NCI-H526 (cell line): Measurements from ENCODE around the gene PREX1.

Source experiments
- DNase-seq, 2 experiments: peaks; one replicate each; lab custom pipeline; 2025; lab: John Stamatoyannopoulos, UW

The PREX1 gene

GRCh38 chr20:48681873-48682426 lies 145.8 kb downstream of the PREX1 start:
- no peak for DNase-seq

GRCh38 chr20:48681201-48681872 lies 146.5 kb downstream of the PREX1 start:
- DNase-seq: no peak

- DNase-seq: no peak
Observed at GRCh38 chr20:48680650-48681049, 147.1 kb downstream of the PREX1 start.

GRCh38 chr20:48679599-48679998 lies 148.2 kb downstream of the PREX1 start:
- peak in 1 of 2 experiments; percentile 79 for DNase-seq

GRCh38 chr20:48679011-48679410 lies 148.8 kb downstream of the PREX1 start:
- DNase-seq: no peak

GRCh38 chr20:48678421-48678820 lies 149.4 kb downstream of the PREX1 start:
- DNase-seq: no peak

- no peak for DNase-seq
Observed at GRCh38 chr20:48676795-48677460, 150.9 kb downstream of the PREX1 start.

- DNase-seq: no peak
Observed at GRCh38 chr20:48676125-48676524, 151.7 kb downstream of the PREX1 start.

GRCh38 chr20:48674461-48674860 lies 153.3 kb downstream of the PREX1 start:
- DNase-seq: no peak

GRCh38 chr20:48673507-48673906 lies 154.3 kb downstream of the PREX1 start:
- DNase-seq: no peak

- no peak for DNase-seq
Observed at GRCh38 chr20:48672324-48672723, 155.5 kb downstream of the PREX1 start.

GRCh38 chr20:48671141-48671540 lies 156.7 kb downstream of the PREX1 start:
- DNase-seq: no peak

GRCh38 chr20:48669946-48670605 lies 157.7 kb downstream of the PREX1 start:
- DNase-seq: no peak

- DNase-seq: no peak
Observed at GRCh38 chr20:48668451-48668946, 159.3 kb downstream of the PREX1 start.

- DNase-seq: no peak
Observed at GRCh38 chr20:48667889-48668413, 159.8 kb downstream of the PREX1 start.

- no peak for DNase-seq
Observed at GRCh38 chr20:48667481-48667880, 160.3 kb downstream of the PREX1 start.

- DNase-seq: no peak
Observed at GRCh38 chr20:48665785-48666184, 162.0 kb downstream of the PREX1 start.

- no peak for DNase-seq
Observed at GRCh38 chr20:48662711-48663110, 165.1 kb downstream of the PREX1 start.

- DNase-seq: no peak
Observed at GRCh38 chr20:48661575-48662455, 166.0 kb downstream of the PREX1 start.

- no peak for DNase-seq
Observed at GRCh38 chr20:48660788-48661187, 167.0 kb downstream of the PREX1 start.

- DNase-seq: no peak
Observed at GRCh38 chr20:48659858-48660257, 167.9 kb downstream of the PREX1 start.
